ENCODE measurements around the gene CARMIL1. TPM values are rescaled to one million over a fixed set of nuclear protein-coding genes. Genes with fewer than 3 reads are reported as not detected.

The CARMIL1 gene
- total and polyA plus RNA-seq, 2 of the 8 experiments (the other 6 are each of a cell fraction or from before 2014, with no cell fraction given) = 20.3 to 40.4 TPM

GRCh38 chr6:25613415-25613814 lies 334.2 kb downstream of the CARMIL1 start:
- no peak overlapping the region for H2BK12ac ChIP-seq (ENCODE audit: low read depth, low read length)
- no peak overlapping the region for H2BK5ac ChIP-seq (ENCODE audit: low read depth, low read length)
- H3K23ac ChIP-seq (ENCODE audit: insufficient read length) = no peak overlapping the region
- H2AK5ac ChIP-seq (ENCODE audit: low read depth, low read length) = no peak overlapping the region
- no peak overlapping the region for H2BK120ac ChIP-seq (replicated peaks; ENCODE audit: low read depth, low read length)
- no peak overlapping the region for H2AFZ ChIP-seq (ENCODE audit: low read length)
- H3K18ac ChIP-seq (ENCODE audit: extremely low read depth, low read length) = no peak overlapping the region
- TF ChIP-seq HDAC6 (IDR thresholded peaks at IDR 0.05; ENCODE audit: low read depth, low read length) (no peak), MAFK (IDR thresholded peaks at IDR 0.05; ENCODE audit: low read depth, low read length) (peak; percentile 56; the same call in 1 of the 2 replicates)
- no peak for DNase-seq (ENCODE audit: low read depth in 1 of 2, low spot score in 2 of 2)
- ChIA-PET CTCF (ENCODE audit: partially characterized antibody) (no interaction called here), POLR2A (ENCODE audit: partially characterized antibody) (no interaction called here)
- no peak overlapping the region for H2BK15ac ChIP-seq (ENCODE audit: low read length)
- no peak overlapping the region for H3K56ac ChIP-seq (replicated peaks; ENCODE audit: insufficient read length, low read depth, low read length)
- H4K5ac ChIP-seq (ENCODE audit: insufficient read length, low read depth, low read length) = no peak overlapping the region
- H2BK20ac ChIP-seq (ENCODE audit: low read length) = no peak overlapping the region
- 96% methylated on average over 1 of the region's 1 CpG; no CpG with 5 or more reads in 1 of the 2 experiments for WGBS, 2 experiments (ENCODE audit: extremely low coverage in 1 of 2, insufficient coverage in 1 of 2, insufficient read length in 1 of 2, insufficient replicate concordance in 2 of 2, low coverage in 1 of 2, low lambda C conversion rate in 2 of 2, missing lambda C conversion rate in 1 of 2)
- H3K9me3 ChIP-seq (ENCODE audit: insufficient read depth in 2 of 2, low read depth in 1 of 2, low read length in 1 of 2) = no peaks in the 10 kb centered on the region
- H3K36me3 ChIP-seq (ENCODE audit: control insufficient read depth in 2 of 4, insufficient read depth in 4 of 4, low read length in 3 of 4) = peaks cover 0 to 7% (median 3%) of the 10 kb centered on the region in 4 experiments; a peak in 3 of 8 replicates
- no peaks in the 10 kb centered on the region for H3K4me1 ChIP-seq (replicated peaks in 1 of 4; ENCODE audit: control insufficient read depth in 3 of 4, insufficient read depth in 4 of 4, low read length in 3 of 4)
- no peak overlapping the region for H3K27ac ChIP-seq (ENCODE audit: low read depth, low read length)
- H4K91ac ChIP-seq (replicated peaks; ENCODE audit: insufficient read length, low read length) = no peak overlapping the region
- no peak overlapping the region for H3K9ac ChIP-seq (replicated peaks in 1 of 4; ENCODE audit: extremely low read depth in 1 of 4, low read depth in 3 of 4, low read length in 3 of 4)
- H3K14ac ChIP-seq (ENCODE audit: insufficient read length) = no peak overlapping the region
- H3K4me3 ChIP-seq (ENCODE audit: extremely low read depth in 1 of 4, insufficient read depth in 2 of 4, low read depth in 3 of 4, low read length in 4 of 4) = no peak overlapping the region
- no peak for FAIRE-seq
- no peaks in the 10 kb centered on the region for H4K20me1 ChIP-seq (replicated peaks in 1 of 2; ENCODE audit: control insufficient read depth in 1 of 2, insufficient read depth in 2 of 2, low read length in 2 of 2)
- H3K4me2 ChIP-seq (ENCODE audit: insufficient read depth in 1 of 2, low read depth in 2 of 2, low read length in 2 of 2) = no peak overlapping the region
- H3K23me2 ChIP-seq (ENCODE audit: low read depth, low read length) = no peaks in the 10 kb centered on the region
- no peaks in the 10 kb centered on the region for H3K79me1 ChIP-seq (ENCODE audit: low read depth, low read length)
- H3K27me3 ChIP-seq (replicated peaks in 1 of 4; ENCODE audit: control insufficient read depth in 3 of 4, extremely low read depth in 1 of 4, insufficient read depth in 3 of 4, low read length in 3 of 4) = peaks cover 0 to 1% (median 0%) of the 10 kb centered on the region in 4 experiments; a peak in 1 of 7 replicates
- H4K8ac ChIP-seq (ENCODE audit: extremely low read depth, insufficient read depth, low read length) = no peak overlapping the region
- H3K4ac ChIP-seq (replicated peaks; ENCODE audit: insufficient read length, low read depth, low read length) = no peak overlapping the region
- no peaks in the 10 kb centered on the region for H3K79me2 ChIP-seq (ENCODE audit: control insufficient read depth in 1 of 2, insufficient read depth in 2 of 2, low read length in 2 of 2)

All from H1 (cell line).